Measurements from ENCODE around the gene DNAJA3. TPM values are rescaled to one million over a fixed set of nuclear protein-coding genes. Genes with fewer than 3 reads are reported as not detected.

The DNAJA3 gene
- total RNA-seq, 4 donors from 2014 or later = 41.1 to 70.9 (median 48.7) TPM

DNA sequence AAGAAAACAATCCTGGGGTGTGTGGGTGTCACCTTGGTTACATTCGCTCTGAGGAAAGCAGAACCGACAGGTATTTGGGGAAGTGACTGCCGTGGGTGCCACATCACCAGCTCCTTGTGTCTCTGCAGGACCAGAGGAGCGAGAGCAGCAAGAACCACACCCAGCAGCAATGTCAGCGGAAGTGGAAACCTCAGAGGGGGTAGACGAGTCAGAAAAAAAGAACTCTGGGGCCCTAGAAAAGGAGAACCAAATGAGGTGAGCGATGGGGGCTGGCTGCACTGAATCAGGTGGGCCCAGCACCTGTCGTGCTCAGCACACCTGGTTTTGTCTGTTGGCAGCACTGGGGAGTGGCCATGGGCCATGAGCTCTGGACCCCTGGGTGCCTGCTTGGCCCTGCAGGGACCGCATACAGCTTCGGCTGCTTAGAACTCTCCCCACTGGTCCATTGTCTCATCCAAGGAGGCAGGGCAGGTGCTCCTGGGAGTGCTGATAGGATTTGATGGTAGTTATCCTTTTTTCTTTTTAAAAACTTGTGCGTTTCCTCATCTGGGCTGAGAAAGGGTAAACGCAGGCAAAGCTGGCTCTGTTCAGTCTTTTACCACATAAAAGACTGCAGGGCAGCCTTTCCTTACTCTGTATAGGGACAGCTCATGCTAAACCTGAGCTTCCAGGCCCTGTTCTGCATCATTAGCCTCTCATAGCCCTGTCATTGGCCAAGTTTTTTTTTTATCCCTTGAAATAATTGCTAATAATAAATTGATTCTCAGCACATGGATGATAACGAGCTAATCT lies 79.9 kb downstream of the DNAJA3 start:
- 82% methylated on average over 13 of the region's 13 CpGs for WGBS
- H3K4me1 ChIP-seq = peaks cover 39% of the 10 kb centered on the region
- no peak overlapping the region for H3K4me3 ChIP-seq
- no peak overlapping the region for H3K27ac ChIP-seq
- H3K9me3 ChIP-seq = no peaks in the 10 kb centered on the region
- H3K36me3 ChIP-seq = peaks cover 43% of the 10 kb centered on the region
- H3K27me3 ChIP-seq = no peaks in the 10 kb centered on the region
- TF ChIP-seq EP300 (IDR thresholded peaks at IDR 0.05) = no peak
- no peak for TF ChIP-seq CTCF (IDR thresholded peaks at IDR 0.05)
- TF ChIP-seq POLR2A (IDR thresholded peaks at IDR 0.05) = no peak
- TF ChIP-seq POLR2AphosphoS5 (IDR thresholded peaks at IDR 0.05) = no peak
- no peak for DNase-seq (ENCODE audit: low spot score in 2 of 2)

Other genes with a start within 250 kb of the DNAJA3 start
- 1 to 10 TPM in 1 of 4 donors, under 1 TPM in 3; 0.16 to 1.4 (median 0.52) TPM for gene SRL, start 183.8 kb upstream of the DNAJA3 start, total RNA-seq
- 10 to 100 TPM; 12.0 to 18.3 (median 14.9) TPM for gene TFAP4, start 152.8 kb upstream of the DNAJA3 start, total RNA-seq
- 1 to 10 TPM; 1.1 to 3.1 (median 2.3) TPM for gene GLIS2, start 109.8 kb upstream of the DNAJA3 start, total RNA-seq
- 10 to 100 TPM; 23.8 to 54.7 (median 46.1) TPM for gene PAM16, start 74.5 kb upstream of the DNAJA3 start, total RNA-seq
- gene VASN, start 54.0 kb upstream of the DNAJA3 start, total RNA-seq = 10 to 100 TPM; 10.8 to 23.3 (median 22.3) TPM
- 10 to 100 TPM; 18.8 to 29.6 (median 25.7) TPM for gene CORO7, start 9.3 kb upstream of the DNAJA3 start, total RNA-seq
- gene NMRAL1, start 48.8 kb downstream of the DNAJA3 start, total RNA-seq = 10 to 100 TPM; 52.7 to 72.3 (median 61.6) TPM
- gene HMOX2, start 50.5 kb downstream of the DNAJA3 start, total RNA-seq = 10 to 100 TPM; 43.6 to 64.3 (median 52.7) TPM
- gene CDIP1, start 112.9 kb downstream of the DNAJA3 start, total RNA-seq = 10 to 100 TPM; 14.7 to 30.0 (median 21.3) TPM
- 1 to 10 TPM in 1 of 4 donors, under 1 TPM in 3; 0.15 to 1.2 (median 0.33) TPM for gene C16orf96, start 130.5 kb downstream of the DNAJA3 start, total RNA-seq
- 10 to 100 TPM; 11.5 to 29.7 (median 15.2) TPM for gene UBALD1, start 189.0 kb downstream of the DNAJA3 start, total RNA-seq
- 10 to 100 TPM; 30.8 to 58.2 (median 44.8) TPM for gene MGRN1, start 199.0 kb downstream of the DNAJA3 start, total RNA-seq

Data from suprapubic skin (tissue), 4 donors.